Transverse colon (tissue), 4 donors: ENCODE results near the gene HCLS1. TPM values are rescaled to one million over a fixed set of nuclear protein-coding genes. Genes with fewer than 3 reads are reported as not detected.

ENCODE experiments used
- DNase-seq: peaks from one replicate; pipeline ENCODE4 v3.0.0-alpha.2; 2019
- H3K27ac ChIP-seq, 4 donors: fragments of 200-600 bp; sonication (generic); 2 replicates each; pipeline ENCODE4 v1.5.1; 2016 to 2018; ENCODE audit warnings: inconsistent platforms in 4 of 4
- H3K27me3 ChIP-seq: fragments of 200-600 bp; sonication (generic); 2 replicates; pipeline ENCODE4 v1.5.1; 2017; ENCODE audit warnings: inconsistent platforms
- H3K36me3 ChIP-seq, 4 donors: fragments of 200-600 bp; sonication (generic); 2 replicates each; pipeline ENCODE4 v1.5.1; 2017 to 2019; ENCODE audit warnings: inconsistent platforms in 4 of 4
- H3K4me1 ChIP-seq, 4 donors: fragments of 200-600 bp; sonication (generic); 2 replicates each; pipeline ENCODE4 v1.5.1; 2017 to 2020; ENCODE audit warnings: inconsistent platforms in 4 of 4
- H3K4me3 ChIP-seq, 4 donors: fragments of 200-600 bp; sonication (generic); 1 replicate in 1 of 4; 2 replicates in 3 of 4; pipeline versions ENCODE4 v1.5.1 to v1.6.1; 2017 to 2019; ENCODE audit warnings: inconsistent platforms in 4 of 4
- H3K9me3 ChIP-seq, 2 donors: fragments of 200-600 bp; sonication (generic); 2 replicates each; pipeline ENCODE4 v1.5.1; 2017 to 2019; ENCODE audit warnings: inconsistent platforms in 2 of 2
- CTCF ChIP-seq, 5 experiments: fragments of 200-600 bp in 3 of 5; fragments of 450-650 bp in 2 of 5; sonication (generic) in 3 of 5; IDR thresholded peaks; 1 replicate in 2 of 5; 2 replicates in 3 of 5; pipeline ENCODE4 v1.5.1; 2016 to 2017; ENCODE audit warnings: antibody characterized with exemption in 5 of 5, inconsistent platforms in 3 of 5, mild to moderate bottlenecking in 2 of 5, moderate library complexity in 1 of 5
- EP300 ChIP-seq: sonication (generic); formaldehyde crosslinking; IDR thresholded peaks from one replicate; pipeline ENCODE4 v1.6.1; 2017; ENCODE audit warnings: antibody characterized with exemption, low read depth
- POLR2A ChIP-seq: fragments of 450-650 bp; IDR thresholded peaks from one replicate; pipeline ENCODE4 v1.6.1; 2016; ENCODE audit warnings: antibody characterized with exemption, mild to moderate bottlenecking, moderate library complexity
- POLR2AphosphoS5 ChIP-seq, 3 donors: sonication (generic); formaldehyde crosslinking; IDR thresholded peaks; one replicate each; pipeline ENCODE4 v1.6.1; 2016; ENCODE audit warnings: antibody characterized with exemption in 3 of 3
- WGBS, 2 donors: methylation state at CpG; one replicate each; pipeline ENCODE4 v1.1.5; 2018; ENCODE audit warnings: low coverage in 1 of 2; 5-methylcytosine and 5-hydroxymethylcytosine counted together
- in situ Hi-C, 4 donors: fragments of 200-750 bp; cut with MboI; loops; one replicate each; pipeline versions ENCODE4 v1.15.0 to v1.15.1; 2017; ENCODE audit warnings: low sequenced_read_pairs in 3 of 4, low pct_ligation_motif_present in 1 of 4, low pct_unique_long_range_greater_than_20kb in 1 of 4
- intact Hi-C: fragments of 100-400 bp; cut with DNase I; formaldehyde crosslinking; loops from one replicate; pipeline ENCODE4 v1.15.1; 2023; ENCODE audit warnings: low total_unique reads
- total RNA-seq, 4 donors: library from RNA; depleted of rRNA; stranded (reverse); fragments of >200 nt; gene quantifications; one replicate each; pipeline ENCODE4 v1.1.0, GENCODE V29; 2016

The HCLS1 gene
- total RNA-seq, 4 donors from 2014 or later, result 5.0 to 50.3 (median 30.8) TPM

DNA sequence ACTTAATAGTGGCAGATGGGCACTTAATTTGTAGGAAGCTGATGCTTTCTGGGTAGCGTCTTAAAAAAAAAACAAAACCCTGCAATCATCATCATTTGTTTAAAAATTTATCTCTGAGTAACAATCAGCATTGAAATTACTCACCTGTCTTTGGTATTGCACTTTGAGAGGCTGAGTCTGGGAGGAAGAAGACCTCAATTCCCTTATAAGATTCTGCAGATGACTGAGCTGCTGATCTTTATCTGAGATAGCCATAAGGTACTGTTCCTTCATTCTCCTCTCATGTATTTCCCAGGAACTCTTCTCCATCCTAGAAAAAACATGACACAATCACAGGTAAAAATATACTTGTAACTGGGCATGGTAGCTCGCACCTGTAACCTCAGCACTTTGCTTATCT is 16.4 kb upstream of the HCLS1 start:
- Histone ChIP-seq H3K27ac (no peak overlapping the region), H3K4me3 (no peak overlapping the region), H3K27me3 (no peaks in the 10 kb centered on the region), H3K4me1 (no peaks in the 10 kb centered on the region), H3K36me3 (peaks cover 0 to 79% (median 39%) of the 10 kb centered on the region in 4 donors), H3K9me3 (no peaks in the 10 kb centered on the region)
- intact Hi-C loops (no loop called here), in situ Hi-C loops (no loop called here)
- TF ChIP-seq CTCF (IDR thresholded peaks at IDR 0.05) (no peak), POLR2A (no peak), POLR2AphosphoS5 (IDR thresholded peaks at IDR 0.05) (no peak), EP300 (no peak)
- no peak for DNase-seq
- 93 to 100% methylated on average over 1 to 2 of the region's 2 CpGs for WGBS, 2 donors

- intact Hi-C loops, result no loop called here
- Histone ChIP-seq H3K27me3 (no peaks in the 10 kb centered on the region), H3K4me3 (no peak overlapping the region), H3K4me1 (no peaks in the 10 kb centered on the region), H3K36me3 (peaks cover 0 to 80% (median 34%) of the 10 kb centered on the region in 4 donors), H3K27ac (no peak overlapping the region), H3K9me3 (no peaks in the 10 kb centered on the region)
- no peak for DNase-seq
- TF ChIP-seq EP300 (no peak), POLR2A (no peak), POLR2AphosphoS5 (IDR thresholded peaks at IDR 0.05) (no peak), CTCF (IDR thresholded peaks at IDR 0.05) (no peak)
- in situ Hi-C loops, result no loop called here
These were observed 10.0 kb upstream of the HCLS1 start for GRCh38 chr3:121670676-121671075.

GRCh38 chr3:121667333-121667732 is 6.6 kb upstream of the HCLS1 start:
- Histone ChIP-seq H3K36me3 (peaks cover 0 to 80% (median 32%) of the 10 kb centered on the region in 4 donors), H3K4me1 (no peaks in the 10 kb centered on the region), H3K27ac (peak overlapping the region in 2 of 4 donors; percentile 5 to 10), H3K4me3 (no peak overlapping the region), H3K27me3 (no peaks in the 10 kb centered on the region), H3K9me3 (no peaks in the 10 kb centered on the region)
- in situ Hi-C loops, result no loop called here
- TF ChIP-seq EP300, result no peak
- no peak for TF ChIP-seq POLR2AphosphoS5 (IDR thresholded peaks at IDR 0.05)
- 85 to 100% methylated on average over 4 of the region's 4 CpGs for WGBS, 2 donors
- intact Hi-C loops, result no loop called here
- DNase-seq, result no peak

- Histone ChIP-seq H3K4me1 (no peaks in the 10 kb centered on the region), H3K27ac (no peak overlapping the region), H3K36me3 (peaks cover 0 to 70% (median 30%) of the 10 kb centered on the region in 4 donors), H3K27me3 (no peaks in the 10 kb centered on the region), H3K9me3 (no peaks in the 10 kb centered on the region), H3K4me3 (no peak overlapping the region)
- intact Hi-C loops, result no loop called here
- TF ChIP-seq POLR2A (no peak), EP300 (no peak), POLR2AphosphoS5 (IDR thresholded peaks at IDR 0.05) (no peak), CTCF (IDR thresholded peaks at IDR 0.05) (no peak)
- 79 to 83% methylated on average over 2 of the region's 2 CpGs for WGBS, 2 donors
- DNase-seq, result no peak
- in situ Hi-C loops, result no loop called here
These were observed 4.8 kb upstream of the HCLS1 start for GRCh38 chr3:121665488-121665887.

GRCh38 chr3:121663171-121663847 is 2.6 kb upstream of the HCLS1 start:
- Histone ChIP-seq H3K4me3 (no peak overlapping the region), H3K9me3 (no peaks in the 10 kb centered on the region), H3K4me1 (peaks cover 0 to 2% (median 0%) of the 10 kb centered on the region in 4 donors), H3K27me3 (no peaks in the 10 kb centered on the region), H3K27ac (no peak overlapping the region), H3K36me3 (peaks cover 0 to 53% (median 25%) of the 10 kb centered on the region in 4 donors)
- no peak for DNase-seq
- in situ Hi-C loops, result no loop called here
- intact Hi-C loops, result no loop called here
- no peak for TF ChIP-seq POLR2AphosphoS5 (IDR thresholded peaks at IDR 0.05)
- TF ChIP-seq POLR2A, result no peak
- no peak for TF ChIP-seq CTCF (IDR thresholded peaks at IDR 0.05)
- TF ChIP-seq EP300, result no peak
- WGBS, 2 donors, result 59 to 75% methylated on average over 1 to 2 of the region's 2 CpGs
